HepG2 (cell line): ENCODE results near the gene PRRT2. TPM values are rescaled to one million over a fixed set of nuclear protein-coding genes. Genes with fewer than 3 reads are reported as not detected.
A peak's percentile ranks its signal among the peaks of the same experiment; 100 is the strongest.

ENCODE experiments used
- ASH2L ChIP-seq: fragments of 300-600, 200-600 bp; sonication (generic); IDR thresholded peaks from 2 replicates; pipeline ENCODE4 v1.7.0; 2017; ENCODE audit warnings: low read depth, mild to moderate bottlenecking, moderate library complexity, mixed read lengths, low read length; ENCODE audit not compliant: insufficient read length
- ATF7 ChIP-seq, 2 experiments: fragments of 450-650 bp in 1 of 2; sonication (generic) in 1 of 2; formaldehyde crosslinking in 1 of 2; IDR thresholded peaks; 2 replicates each; pipeline versions ENCODE4 v1.4.0 to v1.6.1; 2016 to 2020; ENCODE audit warnings: antibody characterized with exemption in 1 of 2, mild to moderate bottlenecking in 1 of 2, missing genetic modification reagents in 1 of 2
- EHMT2 ChIP-seq: fragments of 200-600 bp; sonication (generic); IDR thresholded peaks from 2 replicates; pipeline ENCODE4 v1.7.0; 2017; ENCODE audit warnings: antibody characterized with exemption, low read depth, low read length, borderline replicate concordance
- KAT2B ChIP-seq: fragments of 150-350 bp; IDR thresholded peaks from 2 replicates; pipeline ENCODE4 v1.6.1; 2014; ENCODE audit warnings: low read depth, low read length, borderline replicate concordance
- KLF15 ChIP-seq: sonication (generic); formaldehyde crosslinking; IDR thresholded peaks from 2 replicates; pipeline ENCODE4 v1.8.1; 2023; ENCODE audit warnings: borderline replicate concordance, mild to moderate bottlenecking, inconsistent platforms, missing genetic modification reagents, mixed read lengths
- MED1 ChIP-seq: sonication (generic); formaldehyde crosslinking; IDR thresholded peaks from 2 replicates; pipeline ENCODE4 v1.4.0; 2020; ENCODE audit warnings: missing genetic modification reagents
- MED13 ChIP-seq: sonication (generic); formaldehyde crosslinking; IDR thresholded peaks from 2 replicates; pipeline ENCODE4 v1.5.0; 2020; ENCODE audit warnings: missing genetic modification reagents
- NCOA5 ChIP-seq: sonication (generic); formaldehyde crosslinking; IDR thresholded peaks from 2 replicates; pipeline ENCODE4 v1.4.0; 2020; ENCODE audit warnings: missing genetic modification reagents
- NR2C2 ChIP-seq: sonication (generic); formaldehyde crosslinking; IDR thresholded peaks from 2 replicates; pipeline ENCODE4 v1.4.0; 2020; ENCODE audit warnings: missing genetic modification reagents, mild to moderate bottlenecking, moderate library complexity, borderline replicate concordance
- REL ChIP-seq: sonication (generic); formaldehyde crosslinking; conservative IDR thresholded peaks from 2 replicates; pipeline ENCODE4 v1.8.0; 2022; ENCODE audit warnings: mild to moderate bottlenecking, missing genetic modification reagents, moderate library complexity
- TCF7L2 ChIP-seq: IDR thresholded peaks from 2 replicates; pipeline ENCODE4 v1.6.1; 2011; ENCODE audit warnings: mild to moderate bottlenecking, low read depth, low read length, moderate library complexity
- ZNF205 ChIP-seq: IDR thresholded peaks from 2 replicates; pipeline ENCODE4 v1.6.1; 2018; ENCODE audit warnings: missing biosample characterization, missing genetic modification reagents
- ZNF274 ChIP-seq: sonication (generic); formaldehyde crosslinking; IDR thresholded peaks from 2 replicates; pipeline ENCODE4 v1.5.1; 2020; ENCODE audit warnings: mild to moderate bottlenecking, missing genetic modification reagents
- ZNF33B ChIP-seq: sonication (generic); formaldehyde crosslinking; IDR thresholded peaks from 2 replicates; pipeline ENCODE4 v1.5.1; 2020; ENCODE audit warnings: mild to moderate bottlenecking, missing genetic modification reagents
- ZNF446 ChIP-seq: sonication (generic); formaldehyde crosslinking; IDR thresholded peaks from 2 replicates; pipeline ENCODE4 v1.5.0; 2020; ENCODE audit warnings: mild to moderate bottlenecking, missing genetic modification reagents
- ZNF460 ChIP-seq: sonication (generic); formaldehyde crosslinking; IDR thresholded peaks from 2 replicates; pipeline ENCODE4 v1.5.1; 2020; ENCODE audit warnings: missing genetic modification reagents, mild to moderate bottlenecking, borderline replicate concordance
- ZNF549 ChIP-seq: sonication (generic); formaldehyde crosslinking; IDR thresholded peaks from 2 replicates; pipeline ENCODE4 v1.5.0; 2020; ENCODE audit warnings: missing genetic modification reagents
- ZNF605 ChIP-seq: sonication (generic); formaldehyde crosslinking; IDR thresholded peaks from 2 replicates; pipeline ENCODE4 v1.8.0; 2022; ENCODE audit warnings: mild to moderate bottlenecking, missing genetic modification reagents
- ZNF772 ChIP-seq: sonication (generic); formaldehyde crosslinking; IDR thresholded peaks from 2 replicates; pipeline ENCODE4 v1.5.0; 2020; ENCODE audit warnings: mild to moderate bottlenecking, missing genetic modification reagents
- polyA plus RNA-seq, 8 experiments: library from polyadenylated mRNA; depleted of rRNA in 3 of 8; stranded (reverse) in 7 of 8; unstranded in 1 of 8; fragments of >200 nt; fragmentation: Illumina TruSeq in 4 of 8; extraction: Trizol in 4 of 8; gene quantifications; 2 replicates each; pipeline versions ENCODE4 v1.2.1 to v1.2.3, GENCODE V29; 2011 to 2016; ENCODE audit warnings: low read depth in 4 of 8, missing spikeins in 1 of 8, mixed read lengths in 1 of 8; ENCODE audit not compliant: insufficient read depth in 1 of 8
- total RNA-seq, 5 experiments: library from RNA; depleted of rRNA; stranded (reverse); fragments of >200 nt; fragmentation: Illumina TruSeq; extraction: Trizol; gene quantifications; 2 replicates each; pipeline ENCODE4 v1.2.3, GENCODE V29; 2016; ENCODE audit warnings: low read depth in 1 of 5
- TF ChIP-seq, protein P1 (sequence below): sonication (generic); formaldehyde crosslinking; IDR thresholded peaks from 2 replicates; pipeline ENCODE4 v1.4.0; 2020; ENCODE audit warnings: missing genetic modification reagents
- TF ChIP-seq, protein P2 (sequence below): sonication (generic); formaldehyde crosslinking; IDR thresholded peaks from 2 replicates; pipeline ENCODE4 v1.4.0; 2020; ENCODE audit warnings: missing genetic modification reagents
- TF ChIP-seq, protein P3 (sequence below): sonication (generic); formaldehyde crosslinking; conservative IDR thresholded peaks from 2 replicates; pipeline ENCODE4 v1.5.0; 2020; ENCODE audit warnings: missing genetic modification reagents

The PRRT2 gene
- total and polyA plus RNA-seq, 2 of the 13 experiments (the other 11 are each of a cell fraction or from before 2014, with no cell fraction given) = 0.51 to 1.1 TPM

DNA sequence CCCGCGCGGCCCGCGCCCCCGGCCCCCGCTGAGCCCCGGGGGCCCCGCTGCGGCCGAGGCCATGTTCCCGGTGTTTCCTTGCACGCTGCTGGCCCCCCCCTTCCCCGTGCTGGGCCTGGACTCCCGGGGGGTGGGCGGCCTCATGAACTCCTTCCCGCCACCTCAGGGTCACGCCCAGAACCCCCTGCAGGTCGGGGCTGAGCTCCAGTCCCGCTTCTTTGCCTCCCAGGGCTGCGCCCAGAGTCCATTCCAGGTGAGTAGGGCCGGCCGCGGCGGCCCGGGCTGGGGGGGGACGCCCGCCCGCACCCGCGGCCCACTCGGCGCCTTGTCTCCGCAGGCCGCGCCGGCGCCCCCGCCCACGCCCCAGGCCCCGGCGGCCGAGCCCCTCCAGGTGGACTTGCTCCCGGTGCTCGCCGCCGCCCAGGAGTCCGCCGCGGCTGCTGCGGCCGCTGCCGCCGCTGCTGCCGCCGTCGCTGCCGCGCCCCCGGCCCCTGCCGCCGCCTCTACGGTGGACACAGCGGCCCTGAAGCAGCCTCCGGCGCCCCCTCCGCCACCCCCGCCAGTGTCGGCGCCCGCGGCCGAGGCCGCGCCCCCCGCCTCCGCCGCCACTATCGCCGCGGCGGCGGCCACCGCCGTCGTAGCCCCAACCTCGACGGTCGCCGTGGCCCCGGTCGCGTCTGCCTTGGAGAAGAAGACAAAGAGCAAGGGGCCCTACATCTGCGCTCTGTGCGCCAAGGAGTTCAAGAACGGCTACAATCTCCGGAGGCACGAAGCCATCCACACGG is 5.2 kb upstream of the PRRT2 start (continued):
- TF ChIP-seq ZNF772 (CRISPR knock-in tag) (no peak), NCOA5 (no peak), ZNF549 (CRISPR knock-in tag) (no peak), ZNF605 (CRISPR knock-in tag) (no peak), ZNF460 (CRISPR knock-in tag) (no peak), ZNF33B (CRISPR knock-in tag) (no peak), TCF7L2 (no peak), ZNF274 (CRISPR knock-in tag) (no peak), NR2C2 (CRISPR knock-in tag) (0 out of 2 replicates have a peak, but pooled peaks have one; percentile 33), KAT2B (no peak), ATF7 (IDR thresholded peaks at IDR 0.05) (no peak), ATF7 (CRISPR knock-in tag; IDR thresholded peaks at IDR 0.05) (no peak), ZNF205 (CRISPR knock-in tag) (no peak), ASH2L (no peak), EHMT2 (no peak), MED1 (CRISPR knock-in tag) (0 out of 2 replicates have a peak, but pooled peaks have one; percentile 24), KLF15 (no peak), ZNF446 (CRISPR knock-in tag) (peak; percentile 54; the same call in 1 of the 2 replicates), MED13 (CRISPR knock-in tag) (no peak), REL (no peak; the same call in 1 of the 2 replicates)
- TF ChIP-seq, protein P1, sequence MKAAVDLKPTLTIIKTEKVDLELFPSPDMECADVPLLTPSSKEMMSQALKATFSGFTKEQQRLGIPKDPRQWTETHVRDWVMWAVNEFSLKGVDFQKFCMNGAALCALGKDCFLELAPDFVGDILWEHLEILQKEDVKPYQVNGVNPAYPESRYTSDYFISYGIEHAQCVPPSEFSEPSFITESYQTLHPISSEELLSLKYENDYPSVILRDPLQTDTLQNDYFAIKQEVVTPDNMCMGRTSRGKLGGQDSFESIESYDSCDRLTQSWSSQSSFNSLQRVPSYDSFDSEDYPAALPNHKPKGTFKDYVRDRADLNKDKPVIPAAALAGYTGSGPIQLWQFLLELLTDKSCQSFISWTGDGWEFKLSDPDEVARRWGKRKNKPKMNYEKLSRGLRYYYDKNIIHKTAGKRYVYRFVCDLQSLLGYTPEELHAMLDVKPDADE (CRISPR knock-in tag) = no peak
- TF ChIP-seq, protein P2, sequence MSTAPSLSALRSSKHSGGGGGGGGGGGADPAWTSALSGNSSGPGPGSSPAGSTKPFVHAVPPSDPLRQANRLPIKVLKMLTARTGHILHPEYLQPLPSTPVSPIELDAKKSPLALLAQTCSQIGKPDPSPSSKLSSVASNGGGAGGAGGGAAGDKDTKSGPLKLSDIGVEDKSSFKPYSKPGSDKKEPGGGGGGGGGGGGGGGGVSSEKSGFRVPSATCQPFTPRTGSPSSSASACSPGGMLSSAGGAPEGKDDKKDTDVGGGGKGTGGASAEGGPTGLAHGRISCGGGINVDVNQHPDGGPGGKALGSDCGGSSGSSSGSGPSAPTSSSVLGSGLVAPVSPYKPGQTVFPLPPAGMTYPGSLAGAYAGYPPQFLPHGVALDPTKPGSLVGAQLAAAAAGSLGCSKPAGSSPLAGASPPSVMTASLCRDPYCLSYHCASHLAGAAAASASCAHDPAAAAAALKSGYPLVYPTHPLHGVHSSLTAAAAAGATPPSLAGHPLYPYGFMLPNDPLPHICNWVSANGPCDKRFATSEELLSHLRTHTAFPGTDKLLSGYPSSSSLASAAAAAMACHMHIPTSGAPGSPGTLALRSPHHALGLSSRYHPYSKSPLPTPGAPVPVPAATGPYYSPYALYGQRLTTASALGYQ (CRISPR knock-in tag) = no peak
- TF ChIP-seq, protein P3, sequence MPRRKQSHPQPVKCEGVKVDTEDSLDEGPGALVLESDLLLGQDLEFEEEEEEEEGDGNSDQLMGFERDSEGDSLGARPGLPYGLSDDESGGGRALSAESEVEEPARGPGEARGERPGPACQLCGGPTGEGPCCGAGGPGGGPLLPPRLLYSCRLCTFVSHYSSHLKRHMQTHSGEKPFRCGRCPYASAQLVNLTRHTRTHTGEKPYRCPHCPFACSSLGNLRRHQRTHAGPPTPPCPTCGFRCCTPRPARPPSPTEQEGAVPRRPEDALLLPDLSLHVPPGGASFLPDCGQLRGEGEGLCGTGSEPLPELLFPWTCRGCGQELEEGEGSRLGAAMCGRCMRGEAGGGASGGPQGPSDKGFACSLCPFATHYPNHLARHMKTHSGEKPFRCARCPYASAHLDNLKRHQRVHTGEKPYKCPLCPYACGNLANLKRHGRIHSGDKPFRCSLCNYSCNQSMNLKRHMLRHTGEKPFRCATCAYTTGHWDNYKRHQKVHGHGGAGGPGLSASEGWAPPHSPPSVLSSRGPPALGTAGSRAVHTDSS (CRISPR knock-in tag) = no peak
